Pancreas (tissue), 10 donors: ENCODE measurements around the gene WDR11. TPM values are rescaled to one million over a fixed set of nuclear protein-coding genes. Genes with fewer than 3 reads are reported as not detected.

Experiments
- ATAC-seq, 4 donors: fragments of 200-7000 bp; cut with Tn5 transposase; one replicate each; pipeline versions ENCODE4 v1.8.0 to v1.9.1; 2020; ENCODE audit warnings: mild to moderate bottlenecking in 4 of 4, moderate library complexity in 4 of 4
- DNase-seq, 6 donors: peaks; one replicate each; pipeline ENCODE4 v3.0.0-alpha.2; 2020
- FAIRE-seq: peaks from 2 replicates; lab custom pipeline; 2012; peaks lifted over from hg19 to GRCh38; lab: Jason Lieb, UNC
- H3K27ac ChIP-seq, 4 donors: fragments of 200-600 bp; sonication (generic); 1 replicate in 3 of 4; 2 replicates in 1 of 4; pipeline versions ENCODE4 v1.5.0 to v1.8.0; 2020
- H3K27me3 ChIP-seq, 4 donors: fragments of 200-600 bp; one replicate each; pipeline ENCODE4 v1.8.0; 2021
- H3K36me3 ChIP-seq, 3 donors: fragments of 200-600 bp; sonication (generic) in 1 of 3; one replicate each; pipeline versions ENCODE4 v1.5.0 to v1.8.0; 2020 to 2021
- H3K4me1 ChIP-seq, 3 donors: fragments of 200-600 bp; one replicate each; pipeline ENCODE4 v1.8.0; 2021
- H3K4me3 ChIP-seq, 4 donors: fragments of 200-600 bp; sonication (generic) in 2 of 4; one replicate each; pipeline versions ENCODE4 v1.5.0 to v1.8.0; 2020 to 2021
- H3K9me3 ChIP-seq, 4 donors: fragments of 200-600 bp; one replicate each; pipeline ENCODE4 v1.8.0; 2021
- CTCF ChIP-seq, 4 donors: fragments of 200-600 bp; sonication (generic) in 3 of 4; IDR thresholded peaks; one replicate each; pipeline versions ENCODE4 v1.5.0 to v1.8.0; 2021; ENCODE audit warnings: antibody characterized with exemption in 4 of 4
- WGBS, 2 donors: extraction: QIAGEN DNeasy Blood & Tissue Kit; methylation state at CpG; one replicate each; pipeline ENCODE4 v1.1.7; 2013; 5-methylcytosine and 5-hydroxymethylcytosine counted together
- intact Hi-C, 3 donors: fragments of 100-400 bp; cut with DNase I; formaldehyde crosslinking; loops; one replicate each; pipeline versions ENCODE4 v1.11.1 to v1.14.2; 2022
- polyA plus RNA-seq, 2 donors: library from polyadenylated mRNA; stranded (reverse); fragments of 200-250 nt; gene quantifications; one replicate each; pipeline ENCODE4 v1.2.3, GENCODE V29; 2013
- total RNA-seq, 6 donors: library from RNA; stranded (reverse); fragmentation: NEBNext Ultra II Directional in 4 of 6; extraction: Animal tissue kit (Norgen Biotek cat#: 25700) in 4 of 6; gene quantifications; one replicate each; pipeline versions ENCODE4 v1.2.1 to v1.2.4, GENCODE V29; 2021 to 2023
- donor health status: healthy with polysubstance abuse.
- donor health status: DM: no; HTN: no; CAD: no; lungs with moderate emphysema.
- donor health status: DM: no; HTN: no; CAD: no.
- donor health status: control.
- donor health status: control.
- donor health status: Bipolar disorder and iron deficiency.
- donor health status: DM: yes; HTN: yes; CAD: no.
- donor health status: DM: no; HTN: no; CAD: no.
- donor health status: DM: no; HTN: no; CAD: no.
- donor health status: DM: yes; HTN: yes; CAD: no.

Gene WDR11
- total and polyA plus RNA-seq, 8 donors = 14.8 to 30.5 (median 18.3) TPM

GRCh38 chr10:120951288-120951687 is 100.1 kb downstream of the WDR11 start:
- FAIRE-seq = no peak
- intact Hi-C loops = loop anchor here in 1 of 3 donors (10.0 kb wide), 1 partner anchor 664 kb away; no protein-coding TSS in a partner anchor

GRCh38 chr10:120953897-120954296 is 102.7 kb downstream of the WDR11 start:
- TF ChIP-seq CTCF (IDR thresholded peaks at IDR 0.05) = no peak
- ATAC-seq = no peak

More at GRCh38 chr10:120951288-120951687, 100.1 kb downstream of the WDR11 start:
- Histone ChIP-seq H3K4me3 (no peak overlapping the region), H3K27me3 (peaks cover 0 to 13% (median 0%) of the 10 kb centered on the region in 4 donors), H3K27ac (no peak overlapping the region), H3K36me3 (no peaks in the 10 kb centered on the region), H3K9me3 (no peaks in the 10 kb centered on the region), H3K4me1 (peaks cover 0 to 5% (median 4%) of the 10 kb centered on the region in 3 donors)
- DNase-seq (no peak), ATAC-seq (no peak)
- WGBS, 2 donors = 64 to 72% methylated on average over 5 of the region's 5 CpGs
- no peak for TF ChIP-seq CTCF (IDR thresholded peaks at IDR 0.05)

More at GRCh38 chr10:120953897-120954296, 102.7 kb downstream of the WDR11 start:
- no peaks in the 10 kb centered on the region for H3K9me3 ChIP-seq
- DNase-seq (no peak), FAIRE-seq (no peak)
- intact Hi-C loops = loop anchor here in 1 of 3 donors (10.0 kb wide), 1 partner anchor 661 kb away; no protein-coding TSS in a partner anchor
- no peaks in the 10 kb centered on the region for H3K36me3 ChIP-seq
- H3K4me1 ChIP-seq = peaks cover 0 to 5% (median 4%) of the 10 kb centered on the region in 3 donors
- no peak overlapping the region for H3K27ac ChIP-seq
- H3K4me3 ChIP-seq = no peak overlapping the region
- 70 to 81% methylated on average over 1 of the region's 1 CpG for WGBS, 2 donors
- peaks cover 0 to 13% (median 0%) of the 10 kb centered on the region in 4 donors for H3K27me3 ChIP-seq
